ENCODE data around the gene MICAL3.

DNA sequence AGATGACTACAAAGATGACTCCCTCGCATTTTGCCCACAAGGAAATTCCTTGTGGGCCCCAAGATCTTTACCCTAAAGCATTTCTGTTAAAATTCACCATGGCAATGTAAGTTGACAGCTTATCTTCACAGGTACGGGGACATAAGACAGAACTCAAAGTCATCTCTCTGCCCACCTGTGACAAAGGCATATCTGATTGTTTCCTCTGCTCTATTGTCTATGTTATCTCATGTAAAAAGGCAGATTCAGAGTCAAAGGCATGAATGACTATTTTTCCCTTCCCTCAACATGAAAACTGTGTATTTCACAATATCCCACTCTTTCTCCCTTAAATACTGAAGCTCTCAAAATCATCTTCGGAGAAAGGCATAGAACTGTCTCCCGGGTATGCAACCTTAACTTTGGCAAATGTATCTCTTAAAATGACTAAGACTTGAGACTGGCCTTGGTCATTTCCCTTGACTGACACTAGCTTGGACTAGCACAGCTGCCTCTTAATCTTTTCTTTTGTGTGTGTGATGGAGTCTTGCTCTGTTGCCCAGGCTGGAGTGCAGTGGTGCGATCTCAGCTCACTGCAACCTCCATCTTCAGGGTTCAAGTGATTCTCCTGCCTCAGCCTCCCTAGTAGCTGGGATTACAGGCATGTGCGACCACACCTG lies 103.2 kb downstream of the MICAL3 start:
- TF ChIP-seq, protein P1, sequence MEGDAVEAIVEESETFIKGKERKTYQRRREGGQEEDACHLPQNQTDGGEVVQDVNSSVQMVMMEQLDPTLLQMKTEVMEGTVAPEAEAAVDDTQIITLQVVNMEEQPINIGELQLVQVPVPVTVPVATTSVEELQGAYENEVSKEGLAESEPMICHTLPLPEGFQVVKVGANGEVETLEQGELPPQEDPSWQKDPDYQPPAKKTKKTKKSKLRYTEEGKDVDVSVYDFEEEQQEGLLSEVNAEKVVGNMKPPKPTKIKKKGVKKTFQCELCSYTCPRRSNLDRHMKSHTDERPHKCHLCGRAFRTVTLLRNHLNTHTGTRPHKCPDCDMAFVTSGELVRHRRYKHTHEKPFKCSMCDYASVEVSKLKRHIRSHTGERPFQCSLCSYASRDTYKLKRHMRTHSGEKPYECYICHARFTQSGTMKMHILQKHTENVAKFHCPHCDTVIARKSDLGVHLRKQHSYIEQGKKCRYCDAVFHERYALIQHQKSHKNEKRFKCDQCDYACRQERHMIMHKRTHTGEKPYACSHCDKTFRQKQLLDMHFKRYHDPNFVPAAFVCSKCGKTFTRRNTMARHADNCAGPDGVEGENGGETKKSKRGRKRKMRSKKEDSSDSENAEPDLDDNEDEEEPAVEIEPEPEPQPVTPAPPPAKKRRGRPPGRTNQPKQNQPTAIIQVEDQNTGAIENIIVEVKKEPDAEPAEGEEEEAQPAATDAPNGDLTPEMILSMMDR (IDR thresholded peaks at IDR 0.05): no peak
- no peak for TF ChIP-seq POLR2A (IDR thresholded peaks at IDR 0.05)
